ENCODE measurements around the gene RYR2. TPM values are rescaled to one million over a fixed set of nuclear protein-coding genes. Genes with fewer than 3 reads are reported as not detected.
A peak's percentile ranks its signal among the peaks of the same experiment; 100 is the strongest.

RYR2 gene
- total and polyA plus RNA-seq, 12 donors: 43.1 to 1,252 (median 872) TPM

DNA sequence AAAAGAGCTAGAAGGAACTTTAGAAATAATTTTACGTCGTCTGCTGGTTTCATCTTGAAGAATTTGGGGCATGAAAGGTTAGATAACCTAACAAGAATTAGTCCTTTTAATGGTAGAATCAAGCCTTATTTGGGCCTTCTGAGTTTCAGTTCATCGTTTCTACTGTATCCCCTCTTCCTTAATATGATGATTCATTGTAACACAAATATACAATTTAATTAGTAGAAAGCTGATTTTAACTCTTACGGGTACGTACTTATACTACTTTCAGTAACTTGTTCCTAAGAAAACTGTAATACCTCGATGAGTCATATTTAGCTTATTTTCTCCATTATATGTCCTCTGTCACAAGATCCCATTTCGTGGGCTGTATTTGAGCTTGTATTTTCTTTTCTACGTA lies 264.7 kb downstream of the RYR2 start:
- peaks cover 0 to 51% (median 9%) of the 10 kb centered on the region in 9 donors for H3K4me1 ChIP-seq
- no peak overlapping the region for H3K27ac ChIP-seq
- DNase-seq: no peak
- WGBS, 2 donors: 73 to 84% methylated on average over 8 of the region's 8 CpGs
- H3K9me3 ChIP-seq: no peaks in the 10 kb centered on the region
- no peak overlapping the region for H3K4me3 ChIP-seq
- TF ChIP-seq, protein P1, sequence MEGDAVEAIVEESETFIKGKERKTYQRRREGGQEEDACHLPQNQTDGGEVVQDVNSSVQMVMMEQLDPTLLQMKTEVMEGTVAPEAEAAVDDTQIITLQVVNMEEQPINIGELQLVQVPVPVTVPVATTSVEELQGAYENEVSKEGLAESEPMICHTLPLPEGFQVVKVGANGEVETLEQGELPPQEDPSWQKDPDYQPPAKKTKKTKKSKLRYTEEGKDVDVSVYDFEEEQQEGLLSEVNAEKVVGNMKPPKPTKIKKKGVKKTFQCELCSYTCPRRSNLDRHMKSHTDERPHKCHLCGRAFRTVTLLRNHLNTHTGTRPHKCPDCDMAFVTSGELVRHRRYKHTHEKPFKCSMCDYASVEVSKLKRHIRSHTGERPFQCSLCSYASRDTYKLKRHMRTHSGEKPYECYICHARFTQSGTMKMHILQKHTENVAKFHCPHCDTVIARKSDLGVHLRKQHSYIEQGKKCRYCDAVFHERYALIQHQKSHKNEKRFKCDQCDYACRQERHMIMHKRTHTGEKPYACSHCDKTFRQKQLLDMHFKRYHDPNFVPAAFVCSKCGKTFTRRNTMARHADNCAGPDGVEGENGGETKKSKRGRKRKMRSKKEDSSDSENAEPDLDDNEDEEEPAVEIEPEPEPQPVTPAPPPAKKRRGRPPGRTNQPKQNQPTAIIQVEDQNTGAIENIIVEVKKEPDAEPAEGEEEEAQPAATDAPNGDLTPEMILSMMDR (IDR thresholded peaks at IDR 0.05): no peak
- H3K36me3 ChIP-seq: no peaks in the 10 kb centered on the region
- H3K27me3 ChIP-seq: no peaks in the 10 kb centered on the region
- no peak for ATAC-seq
- intact Hi-C loops (cut with DNase I): no loop called here

DNA sequence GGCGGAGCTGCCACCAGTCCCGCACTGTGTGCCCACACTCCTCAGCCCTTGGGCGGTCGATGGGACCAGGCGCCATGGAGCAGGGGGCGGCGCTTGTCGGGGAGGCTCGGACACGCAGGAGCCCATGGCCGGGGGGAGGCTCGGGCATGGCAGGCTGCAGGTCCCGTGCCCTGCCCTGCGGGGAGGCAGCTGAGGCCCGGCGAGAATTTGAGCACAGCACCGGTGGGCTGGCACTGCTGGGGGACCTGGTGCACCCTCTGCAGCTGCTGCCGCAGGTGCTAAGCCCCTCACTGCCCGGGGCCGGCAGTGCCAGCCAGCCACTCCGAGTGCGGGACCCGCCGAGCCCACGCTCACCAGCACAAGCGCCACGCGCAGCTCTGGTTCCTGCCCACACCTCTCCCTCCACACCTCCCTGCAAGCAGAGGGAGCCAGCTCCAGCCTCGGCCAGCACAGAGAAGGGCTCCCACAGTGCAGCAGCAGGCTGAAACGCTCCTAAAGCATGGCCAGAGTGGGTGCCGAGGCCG lies 267.7 kb downstream of the RYR2 start:
- Histone ChIP-seq H3K4me1 (peaks cover 0 to 24% (median 0%) of the 10 kb centered on the region in 9 donors), H3K4me3 (no peak overlapping the region), H3K36me3 (no peaks in the 10 kb centered on the region), H3K27ac (no peak overlapping the region), H3K27me3 (no peaks in the 10 kb centered on the region), H3K9me3 (peaks cover 0 to 7% (median 0%) of the 10 kb centered on the region in 11 donors)
- DNase-seq: no peak
- TF ChIP-seq, protein P1 (IDR thresholded peaks at IDR 0.05): no peak
- intact Hi-C loops (cut with DNase I): no loop called here
- peak; percentile 31 to 72 (median 43) for ATAC-seq
- WGBS, 2 donors: 83 to 86% methylated on average over 27 to 32 of the region's 32 CpGs

DNA sequence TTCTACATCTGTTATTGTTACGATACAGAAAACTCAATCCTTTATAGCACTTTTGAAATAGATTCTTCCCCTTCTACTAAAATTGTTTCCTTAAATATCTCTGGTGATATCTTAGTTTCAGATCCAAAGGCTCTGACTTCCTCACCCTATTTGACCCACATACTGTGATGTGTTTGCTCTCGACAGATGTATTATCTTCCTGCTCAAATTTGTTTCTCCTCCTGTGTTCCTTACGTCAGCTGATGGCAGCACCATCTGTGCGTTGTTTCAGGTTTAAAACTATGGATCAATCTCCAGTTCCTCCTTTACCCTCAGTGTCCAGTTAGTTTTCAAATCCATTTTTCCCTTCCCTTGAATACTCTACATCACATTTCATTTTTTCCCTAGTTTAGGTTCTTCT lies 274.4 kb downstream of the RYR2 start:
- intact Hi-C loops (cut with DNase I): no loop called here
- H3K4me3 ChIP-seq: no peak overlapping the region
- H3K9me3 ChIP-seq: peaks cover 0 to 7% (median 0%) of the 10 kb centered on the region in 11 donors
- TF ChIP-seq, protein P1 (IDR thresholded peaks at IDR 0.05): no peak
- DNase-seq: no peak
- ATAC-seq: no peak
- peak overlapping the region in 1 of 10 donors; percentile 42 for H3K27ac ChIP-seq
- H3K4me1 ChIP-seq: peaks cover 0 to 59% (median 19%) of the 10 kb centered on the region in 9 donors
- no peaks in the 10 kb centered on the region for H3K27me3 ChIP-seq
- no peaks in the 10 kb centered on the region for H3K36me3 ChIP-seq
- 39 to 54% methylated on average over 4 of the region's 4 CpGs for WGBS, 2 donors

DNA sequence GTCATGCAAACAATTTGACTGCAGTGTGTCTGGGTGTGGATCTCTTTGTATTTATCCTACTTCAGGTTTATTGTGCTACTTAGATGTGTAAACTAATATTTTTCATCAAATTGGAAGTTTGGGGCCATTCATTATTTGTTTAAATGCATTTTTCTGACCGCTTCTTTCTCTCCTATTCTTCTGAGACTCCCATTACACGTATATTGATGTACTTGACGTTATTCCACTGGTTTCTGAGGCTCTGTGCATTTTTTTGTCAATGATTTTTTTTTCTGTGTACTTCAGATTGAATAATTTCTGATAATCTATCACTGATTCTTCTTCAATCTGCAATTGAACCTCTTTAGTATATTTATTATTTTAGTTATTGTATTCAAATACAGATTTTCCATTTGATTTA lies 276.8 kb downstream of the RYR2 start:
- no peak overlapping the region for H3K27ac ChIP-seq
- intact Hi-C loops (cut with DNase I): no loop called here
- no peaks in the 10 kb centered on the region for H3K27me3 ChIP-seq
- H3K4me1 ChIP-seq: peaks cover 0 to 83% (median 30%) of the 10 kb centered on the region in 9 donors
- TF ChIP-seq, protein P1 (IDR thresholded peaks at IDR 0.05): no peak
- H3K4me3 ChIP-seq: no peak overlapping the region
- H3K36me3 ChIP-seq: no peaks in the 10 kb centered on the region
- H3K9me3 ChIP-seq: no peaks in the 10 kb centered on the region
- ATAC-seq: no peak
- DNase-seq: no peak
- 48 to 60% methylated on average over 3 of the region's 3 CpGs for WGBS, 2 donors
